ENCODE results near the gene ITGB7. TPM values are rescaled to one million over a fixed set of nuclear protein-coding genes. Genes with fewer than 3 reads are reported as not detected.

The ITGB7 gene
- total and polyA plus RNA-seq, 10 of the 15 experiments (the other 5 are each of a cell fraction or from before 2014, with no cell fraction given), result 54.5 to 487 (median 252) TPM

GRCh38 chr12:53219956-53220693, 13.1 kb upstream of the ITGB7 start (continued):
- TF ChIP-seq ZNF592 (IDR thresholded peaks at IDR 0.05), result no peak
- no peak for TF ChIP-seq RAD51 (IDR thresholded peaks at IDR 0.05)
- TF ChIP-seq BHLHE40 (IDR thresholded peaks at IDR 0.05; ENCODE audit: borderline replicate concordance in 1 of 2, low read depth in 2 of 2, low read length in 1 of 2), result no peak
- TF ChIP-seq, protein P1, sequence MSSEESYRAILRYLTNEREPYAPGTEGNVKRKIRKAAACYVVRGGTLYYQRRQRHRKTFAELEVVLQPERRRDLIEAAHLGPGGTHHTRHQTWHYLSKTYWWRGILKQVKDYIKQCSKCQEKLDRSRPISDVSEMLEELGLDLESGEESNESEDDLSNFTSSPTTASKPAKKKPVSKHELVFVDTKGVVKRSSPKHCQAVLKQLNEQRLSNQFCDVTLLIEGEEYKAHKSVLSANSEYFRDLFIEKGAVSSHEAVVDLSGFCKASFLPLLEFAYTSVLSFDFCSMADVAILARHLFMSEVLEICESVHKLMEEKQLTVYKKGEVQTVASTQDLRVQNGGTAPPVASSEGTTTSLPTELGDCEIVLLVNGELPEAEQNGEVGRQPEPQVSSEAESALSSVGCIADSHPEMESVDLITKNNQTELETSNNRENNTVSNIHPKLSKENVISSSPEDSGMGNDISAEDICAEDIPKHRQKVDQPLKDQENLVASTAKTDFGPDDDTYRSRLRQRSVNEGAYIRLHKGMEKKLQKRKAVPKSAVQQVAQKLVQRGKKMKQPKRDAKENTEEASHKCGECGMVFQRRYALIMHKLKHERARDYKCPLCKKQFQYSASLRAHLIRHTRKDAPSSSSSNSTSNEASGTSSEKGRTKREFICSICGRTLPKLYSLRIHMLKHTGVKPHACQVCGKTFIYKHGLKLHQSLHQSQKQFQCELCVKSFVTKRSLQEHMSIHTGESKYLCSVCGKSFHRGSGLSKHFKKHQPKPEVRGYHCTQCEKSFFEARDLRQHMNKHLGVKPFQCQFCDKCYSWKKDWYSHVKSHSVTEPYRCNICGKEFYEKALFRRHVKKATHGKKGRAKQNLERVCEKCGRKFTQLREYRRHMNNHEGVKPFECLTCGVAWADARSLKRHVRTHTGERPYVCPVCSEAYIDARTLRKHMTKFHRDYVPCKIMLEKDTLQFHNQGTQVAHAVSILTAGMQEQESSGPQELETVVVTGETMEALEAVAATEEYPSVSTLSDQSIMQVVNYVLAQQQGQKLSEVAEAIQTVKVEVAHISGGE (CRISPR knock-in tag; IDR thresholded peaks at IDR 0.05), result no peak
- TF ChIP-seq TCF12 (IDR thresholded peaks at IDR 0.05; ENCODE audit: low read depth, low read length), result no peak
- TF ChIP-seq SREBF2 (IDR thresholded peaks at IDR 0.05; ENCODE audit: low read length), result no peak
- peak; percentile 17; the same call in 1 of the 2 replicates for TF ChIP-seq NKRF (conservative IDR thresholded peaks at IDR 0.05)
- TF ChIP-seq MYB (IDR thresholded peaks at IDR 0.05; ENCODE audit: borderline replicate concordance, low read depth, low read length), result no peak
- no peak for TF ChIP-seq NFXL1 (IDR thresholded peaks at IDR 0.05; ENCODE audit: borderline replicate concordance)
- TF ChIP-seq STAT3 (IDR thresholded peaks at IDR 0.05; ENCODE audit: low read depth, low read length), result no peak
- no peak for TF ChIP-seq NFYB (IDR thresholded peaks at IDR 0.05; ENCODE audit: insufficient read depth, low read depth, low read length)
- TF ChIP-seq RBBP5 (conservative IDR thresholded peaks at IDR 0.05), result no peak
- TF ChIP-seq RELA (IDR thresholded peaks at IDR 0.05; ENCODE audit: borderline replicate concordance, partially characterized antibody), result no peak
- TF ChIP-seq EED (IDR thresholded peaks at IDR 0.05; ENCODE audit: low read depth), result no peak
- no peak for TF ChIP-seq HSF1 (IDR thresholded peaks at IDR 0.05; ENCODE audit: low read depth, low read length)
- TF ChIP-seq, protein P2, sequence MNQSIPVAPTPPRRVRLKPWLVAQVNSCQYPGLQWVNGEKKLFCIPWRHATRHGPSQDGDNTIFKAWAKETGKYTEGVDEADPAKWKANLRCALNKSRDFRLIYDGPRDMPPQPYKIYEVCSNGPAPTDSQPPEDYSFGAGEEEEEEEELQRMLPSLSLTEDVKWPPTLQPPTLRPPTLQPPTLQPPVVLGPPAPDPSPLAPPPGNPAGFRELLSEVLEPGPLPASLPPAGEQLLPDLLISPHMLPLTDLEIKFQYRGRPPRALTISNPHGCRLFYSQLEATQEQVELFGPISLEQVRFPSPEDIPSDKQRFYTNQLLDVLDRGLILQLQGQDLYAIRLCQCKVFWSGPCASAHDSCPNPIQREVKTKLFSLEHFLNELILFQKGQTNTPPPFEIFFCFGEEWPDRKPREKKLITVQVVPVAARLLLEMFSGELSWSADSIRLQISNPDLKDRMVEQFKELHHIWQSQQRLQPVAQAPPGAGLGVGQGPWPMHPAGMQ (IDR thresholded peaks at IDR 0.05; ENCODE audit: borderline replicate concordance), result no peak
- TF ChIP-seq CBX3 (IDR thresholded peaks at IDR 0.05; ENCODE audit: borderline replicate concordance, low read depth), result no peak

Measured in GM12878 (cell line).